Stimulated activated CD4-positive, alpha-beta T cell treated with anti-CD3 and anti-CD28 coated beads, Interleukin-12 subunit alpha, Interleukin-12 subunit beta, amount 100 ng/mL, for 48 hours (primary cell): ENCODE measurements around the gene DHPS.
"Not testable (repeated sequence)": the region's sequence is repeated elsewhere in the genome, so short reads cannot be mapped to it uniquely, and the experiment has no call there.

Experiments used
- DNase-seq, 3 donors: peaks; one replicate each; pipeline ENCODE4 v3.0.0-alpha.2; 2020; ENCODE audit warnings: low read depth in 2 of 3, low spot score in 1 of 3

The DHPS gene

GRCh38 chr19:12705654-12706331 is 24.1 kb upstream of the DHPS start:
- no peak for DNase-seq

GRCh38 chr19:12705169-12705568 is 23.5 kb upstream of the DHPS start:
- no peak for DNase-seq

GRCh38 chr19:12703046-12703445 is 21.4 kb upstream of the DHPS start:
- DNase-seq, result no peak

GRCh38 chr19:12701596-12702282 is 20.1 kb upstream of the DHPS start:
- DNase-seq, result no peak

- DNase-seq, result no peak
These were observed 16.5 kb upstream of the DHPS start for GRCh38 chr19:12698138-12698537.

GRCh38 chr19:12697425-12697824 is 15.7 kb upstream of the DHPS start:
- DNase-seq, result not testable (repeated sequence)

GRCh38 chr19:12696366-12697335 is 15.0 kb upstream of the DHPS start, which contains the start of gene FBXW9:
TSS of gene FBXW9 (minus strand) at chr19:12696631. CDS start at chr19:12696581, 50 bp downstream.
- peak; percentile 95 to 99 (median 96) for DNase-seq

GRCh38 chr19:12695997-12696365 is 14.3 kb upstream of the DHPS start:
- no peak for DNase-seq

GRCh38 chr19:12695514-12695913 is 13.8 kb upstream of the DHPS start:
- no peak for DNase-seq

GRCh38 chr19:12695096-12695495 is 13.4 kb upstream of the DHPS start:
- no peak for DNase-seq

GRCh38 chr19:12694641-12695040 is 13.0 kb upstream of the DHPS start:
- no peak for DNase-seq

- no peak for DNase-seq
These were observed 11.3 kb upstream of the DHPS start for GRCh38 chr19:12692960-12693359.

GRCh38 chr19:12689581-12690216 is 8.0 kb upstream of the DHPS start:
- no peak for DNase-seq

- no peak for DNase-seq
These were observed 7.3 kb upstream of the DHPS start for GRCh38 chr19:12689012-12689411.

- DNase-seq, result no peak
These were observed 6.0 kb upstream of the DHPS start, which contains the start of gene GNG14 for GRCh38 chr19:12687496-12688196. TSS of gene GNG14 (plus strand) at chr19:12687998. CDS start at chr19:12688049, 51 bp downstream.

- no peak for DNase-seq
These were observed 4.2 kb upstream of the DHPS start for GRCh38 chr19:12685831-12686230.

GRCh38 chr19:12680034-12680433 is 1.6 kb downstream of the DHPS start:
- DNase-seq, result no peak

GRCh38 chr19:12678039-12678438 is 3.6 kb downstream of the DHPS start:
- not testable (repeated sequence) for DNase-seq

- no peak for DNase-seq
These were observed 4.8 kb downstream of the DHPS start for GRCh38 chr19:12676928-12677327.

- peak; percentile 81 to 93 (median 86) for DNase-seq
These were observed 5.3 kb downstream of the DHPS start for GRCh38 chr19:12676384-12676792.
